Mucosa of stomach (tissue), 1 donor: ENCODE measurements around the gene IVD.

ENCODE experiments used
- H3K27me3 ChIP-seq: one replicate; pipeline ENCODE4 v1.7.0; 2013; ENCODE audit warnings: mild to moderate bottlenecking, low read length; ENCODE audit not compliant: control insufficient read depth, insufficient read depth
- H3K36me3 ChIP-seq: one replicate; pipeline ENCODE4 v1.7.0; 2013; ENCODE audit warnings: low read length; ENCODE audit not compliant: control insufficient read depth, insufficient read depth
- H3K4me1 ChIP-seq: one replicate; pipeline ENCODE4 v1.7.0; 2013; ENCODE audit warnings: mild to moderate bottlenecking, low read length; ENCODE audit not compliant: control insufficient read depth, insufficient read depth
- H3K4me3 ChIP-seq: one replicate; pipeline ENCODE4 v1.7.0; 2013; ENCODE audit warnings: low read length
- H3K9ac ChIP-seq: one replicate; pipeline ENCODE4 v1.7.0; 2013; ENCODE audit warnings: mild to moderate bottlenecking, low read length, moderate library complexity
- H3K9me3 ChIP-seq: one replicate; pipeline ENCODE4 v1.7.0; 2013; ENCODE audit warnings: mild to moderate bottlenecking, low read length, moderate library complexity; ENCODE audit not compliant: control insufficient read depth
- donor health status: Pancreatic carcinoma.

The IVD gene

GRCh38 chr15:40380636-40381035 lies 25.0 kb upstream of the IVD start:
- no peaks in the 10 kb centered on the region for H3K27me3 ChIP-seq
- H3K36me3 ChIP-seq: no peaks in the 10 kb centered on the region
- peaks cover 26% of the 10 kb centered on the region for H3K4me1 ChIP-seq
- no peak overlapping the region for H3K4me3 ChIP-seq
- no peak overlapping the region for H3K9ac ChIP-seq
- no peaks in the 10 kb centered on the region for H3K9me3 ChIP-seq

GRCh38 chr15:40381818-40382529 lies 23.6 kb upstream of the IVD start:
- peaks cover 26% of the 10 kb centered on the region for H3K4me1 ChIP-seq
- no peaks in the 10 kb centered on the region for H3K9me3 ChIP-seq
- H3K27me3 ChIP-seq: no peaks in the 10 kb centered on the region
- no peak overlapping the region for H3K9ac ChIP-seq
- no peaks in the 10 kb centered on the region for H3K36me3 ChIP-seq
- peak overlapping the region; percentile 76 for H3K4me3 ChIP-seq

DNA sequence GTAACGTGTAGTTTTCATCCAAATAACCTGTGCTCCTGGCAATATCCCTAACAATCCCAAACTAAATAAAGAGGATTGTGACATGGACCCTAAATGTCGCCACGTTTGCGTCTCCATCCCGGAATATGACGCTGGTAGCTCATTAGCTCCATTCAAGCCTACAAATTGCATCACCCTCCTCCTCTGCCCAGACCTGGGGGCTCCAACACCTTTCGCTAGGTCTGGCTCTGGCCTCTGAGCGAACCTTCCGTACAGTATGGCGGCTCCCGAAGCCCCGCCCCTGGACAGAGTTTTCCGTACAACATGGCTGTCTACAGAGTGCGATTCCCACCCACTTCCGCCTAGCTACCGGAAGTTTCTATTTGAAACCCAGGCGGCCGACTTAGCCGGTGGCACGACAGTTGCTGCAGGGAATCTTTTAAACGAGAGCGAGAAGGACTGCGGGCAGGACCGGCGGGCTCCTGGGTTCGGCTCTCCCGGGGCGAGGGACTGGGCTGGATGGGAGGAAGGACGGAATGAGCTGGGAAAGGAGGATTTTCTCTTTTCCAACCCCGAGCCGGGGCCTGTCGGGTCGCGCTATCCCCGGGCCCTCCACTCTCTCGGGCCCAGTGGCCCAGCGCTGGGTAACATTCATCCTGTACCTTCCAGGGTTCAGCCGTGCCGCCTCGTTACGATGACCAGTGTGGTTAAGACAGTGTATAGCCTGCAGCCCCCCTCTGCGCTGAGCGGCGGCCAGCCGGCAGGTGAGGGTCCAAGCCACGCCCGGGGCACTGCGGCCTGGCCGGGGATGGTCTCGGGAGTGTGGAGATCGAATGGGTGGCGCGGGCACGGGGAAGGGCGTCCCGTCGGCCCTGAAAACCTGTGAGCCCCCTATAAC lies 22.8 kb upstream of the IVD start, which contains the start of gene KNSTRN:
TSS of gene KNSTRN (plus strand) at position 142 of the 877 bp plus-strand sequence. CDS start at position 257, 115 bp downstream.
- H3K27me3 ChIP-seq: no peaks in the 10 kb centered on the region

DNA sequence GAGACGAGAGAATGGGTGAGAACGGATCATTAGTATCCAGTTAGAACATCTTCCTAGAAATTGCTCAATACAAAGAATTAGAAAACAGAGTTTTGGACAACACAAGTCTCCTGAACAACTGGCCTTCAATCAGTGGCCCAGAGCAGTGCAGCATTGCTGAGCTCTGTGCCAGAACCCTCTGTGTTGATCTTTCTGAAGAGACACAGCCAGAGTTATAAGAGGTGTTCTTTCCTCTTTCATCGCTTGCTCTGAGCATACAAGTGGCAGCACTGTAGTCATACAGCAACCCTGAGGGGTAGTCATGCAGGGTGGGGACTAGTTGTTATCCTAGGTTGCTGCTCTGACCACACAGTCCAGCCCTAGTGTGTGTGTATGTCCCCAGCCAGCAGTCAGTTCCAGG lies 19.1 kb upstream of the IVD start:
- Histone ChIP-seq H3K9ac (no peak overlapping the region), H3K27me3 (no peaks in the 10 kb centered on the region), H3K4me1 (peaks cover 11% of the 10 kb centered on the region), H3K36me3 (no peaks in the 10 kb centered on the region), H3K4me3 (no peak overlapping the region), H3K9me3 (no peaks in the 10 kb centered on the region)

More for the DNA sequence above, 22.8 kb upstream of the IVD start, which contains the start of gene KNSTRN:
- H3K9me3 ChIP-seq: no peaks in the 10 kb centered on the region
- H3K9ac ChIP-seq: peak within 1 kb of the TSS; percentile 82
- H3K4me1 ChIP-seq: peaks cover 26% of the 10 kb centered on the region
- no peaks in the 10 kb centered on the region for H3K36me3 ChIP-seq
- H3K4me3 ChIP-seq: peak within 1 kb of the TSS; percentile 76

DNA sequence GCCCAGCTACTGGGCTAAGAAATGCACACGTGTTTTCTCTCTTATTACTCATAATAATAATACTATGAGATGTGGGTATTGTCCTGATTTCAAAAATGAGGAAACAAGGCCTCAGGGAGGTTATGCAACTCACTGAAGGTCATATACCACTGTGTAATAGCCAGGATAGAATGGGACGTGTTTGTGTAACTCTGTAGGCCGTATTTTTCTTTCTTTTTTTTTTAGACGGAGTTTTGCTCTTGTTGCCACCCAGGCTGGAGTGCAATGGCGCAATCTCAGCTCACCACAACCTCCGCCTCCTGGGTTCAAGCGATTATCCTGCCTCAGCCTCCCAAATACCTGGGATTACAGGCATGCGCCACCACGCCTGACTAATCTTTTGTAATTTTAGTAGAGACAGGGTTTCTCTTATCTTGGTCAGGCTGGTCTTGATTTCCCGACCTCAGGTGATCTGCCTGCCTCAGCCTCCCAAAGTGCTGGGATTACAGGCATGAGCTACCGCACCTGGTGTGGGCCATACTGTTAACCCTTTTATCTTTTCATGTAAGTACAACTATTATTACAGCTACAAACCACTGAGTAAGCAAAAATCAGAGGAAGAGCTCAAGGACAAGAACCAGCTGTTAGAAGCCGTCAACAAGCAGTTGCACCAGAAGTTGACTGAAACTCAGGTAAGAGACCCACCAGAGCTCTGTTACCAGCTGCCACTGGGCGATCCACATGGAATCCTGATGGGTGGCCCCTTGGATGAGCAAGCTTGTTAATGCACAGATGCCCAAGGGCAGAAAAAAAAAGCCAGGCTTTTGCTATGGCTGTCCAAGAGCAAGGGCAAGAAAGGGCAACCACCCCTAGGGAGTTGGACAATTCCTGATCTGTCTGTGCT lies 16.4 kb upstream of the IVD start:
- Histone ChIP-seq H3K36me3 (no peaks in the 10 kb centered on the region), H3K4me1 (no peaks in the 10 kb centered on the region), H3K4me3 (no peak overlapping the region), H3K9me3 (no peaks in the 10 kb centered on the region), H3K9ac (no peak overlapping the region), H3K27me3 (no peaks in the 10 kb centered on the region)

DNA sequence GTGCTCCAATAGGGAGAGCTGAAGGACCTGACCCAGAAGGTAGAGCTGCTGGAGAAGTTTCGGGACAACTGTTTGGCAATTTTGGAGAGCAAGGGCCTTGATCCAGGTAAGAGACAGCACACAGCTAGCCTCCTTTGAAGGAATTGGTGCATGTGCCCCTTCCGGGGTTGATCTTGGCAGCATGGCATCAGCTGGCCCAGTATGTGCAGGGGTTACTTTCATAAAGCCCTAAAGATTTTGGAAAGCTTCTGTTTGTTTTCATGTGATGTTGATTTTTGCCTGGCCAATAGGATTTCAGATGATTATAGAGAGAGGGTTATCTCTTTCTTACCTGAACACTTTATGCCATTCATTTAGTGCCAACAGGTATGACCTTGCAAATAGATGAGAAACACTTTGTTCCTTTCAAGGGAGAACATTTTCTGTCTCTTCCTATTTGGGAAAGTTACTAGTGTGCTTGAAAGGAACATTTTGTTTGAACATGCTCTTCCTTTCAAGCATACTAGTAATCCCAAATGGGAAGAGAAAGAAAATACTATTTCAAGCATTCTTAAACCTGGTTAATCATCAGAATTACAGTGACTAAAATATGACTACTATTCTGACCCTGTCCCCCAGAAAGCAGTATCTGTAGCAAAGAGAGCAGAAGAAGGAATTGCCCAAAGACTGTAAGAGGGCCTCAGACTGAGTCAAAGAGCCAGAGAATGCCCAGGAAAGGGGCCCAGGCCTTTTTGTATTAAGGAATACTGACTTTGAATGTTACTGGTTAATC lies 15.6 kb upstream of the IVD start:
- H3K27me3 ChIP-seq: no peaks in the 10 kb centered on the region
- no peak overlapping the region for H3K4me3 ChIP-seq
- no peaks in the 10 kb centered on the region for H3K4me1 ChIP-seq
- H3K9ac ChIP-seq: no peak overlapping the region
- no peaks in the 10 kb centered on the region for H3K9me3 ChIP-seq
- no peaks in the 10 kb centered on the region for H3K36me3 ChIP-seq

DNA sequence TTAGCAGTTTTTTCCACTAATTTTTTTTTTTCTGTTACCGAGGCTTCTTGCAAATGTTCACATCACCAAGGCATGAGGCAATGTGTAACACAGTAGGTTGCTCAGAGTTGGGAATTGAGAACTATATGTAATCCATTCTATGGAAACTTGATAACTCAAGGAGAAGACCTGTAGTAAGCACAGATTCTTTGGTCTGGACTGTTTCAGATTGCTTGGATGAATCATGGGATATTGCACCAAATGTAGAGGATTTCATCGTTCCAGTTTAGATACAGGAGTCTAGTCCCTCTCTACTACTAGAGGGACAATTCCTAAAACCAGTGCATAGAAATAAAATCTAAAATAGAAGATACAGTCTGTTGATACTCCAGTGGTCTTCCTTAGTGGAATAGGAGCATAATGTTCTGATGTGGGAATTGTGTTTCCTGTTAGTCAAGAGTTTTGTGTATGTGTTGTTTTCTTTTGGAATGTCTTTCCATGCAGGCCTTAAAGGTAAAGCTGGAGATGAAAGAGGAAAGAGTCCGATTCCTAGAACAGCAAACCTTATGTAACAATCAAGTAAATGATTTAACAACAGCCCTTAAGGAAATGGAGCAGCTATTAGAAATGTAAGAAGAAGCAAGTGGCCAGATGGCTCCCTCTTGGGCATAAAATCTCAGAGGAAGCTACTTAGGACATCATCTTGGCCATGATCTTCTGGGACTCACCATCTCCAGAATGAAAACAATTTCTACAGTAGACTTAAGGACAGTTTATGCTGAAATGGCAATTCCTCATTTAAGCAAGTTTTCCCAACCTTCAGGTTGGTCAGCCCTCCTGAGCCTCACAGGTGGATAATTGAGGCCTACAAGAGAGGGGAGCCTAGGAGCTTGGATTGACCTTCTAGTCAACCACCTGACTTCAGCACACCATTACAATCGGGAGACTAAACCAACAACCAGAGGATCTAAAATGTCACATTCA lies 12.3 kb upstream of the IVD start:
- H3K36me3 ChIP-seq: no peaks in the 10 kb centered on the region
- no peaks in the 10 kb centered on the region for H3K9me3 ChIP-seq
- no peak overlapping the region for H3K4me3 ChIP-seq
- no peaks in the 10 kb centered on the region for H3K4me1 ChIP-seq
- H3K9ac ChIP-seq: no peak overlapping the region
- no peaks in the 10 kb centered on the region for H3K27me3 ChIP-seq

DNA sequence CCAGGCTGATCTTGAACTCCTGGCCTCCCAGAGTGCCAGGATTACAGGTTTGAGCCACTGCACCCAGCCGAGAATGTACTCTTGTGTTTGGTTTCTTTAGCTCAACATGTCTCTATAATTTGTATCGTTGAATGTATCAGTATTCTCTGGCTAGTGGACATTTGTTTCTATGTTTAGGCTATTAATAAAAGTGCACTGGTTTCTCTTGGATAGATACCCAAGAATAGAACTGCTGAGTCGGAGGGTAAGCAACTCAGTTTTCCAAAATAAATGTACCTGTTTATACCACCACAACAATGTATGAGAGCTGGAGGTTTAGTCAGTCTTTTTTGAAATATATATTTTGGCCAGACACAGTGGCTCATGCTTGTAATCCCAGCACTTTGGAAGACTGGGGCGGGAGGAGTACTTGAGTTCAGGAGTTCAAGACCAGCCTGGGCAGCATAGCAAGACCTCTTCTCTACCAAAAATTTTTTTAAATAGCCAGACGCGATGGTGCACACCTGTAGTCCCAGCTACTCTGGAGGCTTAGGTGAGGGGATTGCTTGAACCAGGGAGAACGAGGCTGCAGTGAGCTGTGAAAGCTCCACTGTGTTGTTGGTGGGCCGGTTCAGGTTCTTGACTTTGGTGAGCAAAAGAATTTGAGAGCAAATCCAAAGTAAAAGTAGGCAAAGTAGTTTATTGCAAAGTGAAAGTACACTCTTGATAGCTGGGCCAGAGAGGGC lies 7.7 kb upstream of the IVD start:
- no peak overlapping the region for H3K4me3 ChIP-seq
- H3K9ac ChIP-seq: no peak overlapping the region
- no peaks in the 10 kb centered on the region for H3K4me1 ChIP-seq
- no peaks in the 10 kb centered on the region for H3K36me3 ChIP-seq
- no peaks in the 10 kb centered on the region for H3K27me3 ChIP-seq
- H3K9me3 ChIP-seq: no peaks in the 10 kb centered on the region

DNA sequence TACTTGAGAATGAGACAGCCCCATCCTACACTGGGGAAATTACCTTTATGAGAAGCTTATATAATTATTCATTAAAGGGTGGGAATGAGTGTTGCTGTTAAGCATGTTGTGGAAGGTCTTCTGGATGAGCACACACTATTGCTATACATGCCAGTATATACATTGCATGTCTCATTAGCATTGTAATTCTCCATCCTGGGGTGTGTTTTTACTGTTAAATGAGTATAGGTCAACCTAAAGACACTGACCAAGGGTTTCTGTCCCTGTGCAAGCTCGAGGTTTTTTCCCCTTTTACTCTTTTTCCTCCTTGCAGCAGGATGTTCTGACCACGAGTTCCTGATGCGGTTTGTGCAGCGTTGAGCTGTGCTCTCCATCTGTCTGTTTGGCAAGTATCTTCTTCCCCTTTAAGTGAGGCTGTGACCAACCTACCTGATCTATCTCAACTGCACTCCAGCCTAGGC lies 7.2 kb upstream of the IVD start:
- Histone ChIP-seq H3K9me3 (no peaks in the 10 kb centered on the region), H3K36me3 (no peaks in the 10 kb centered on the region), H3K4me3 (no peak overlapping the region), H3K4me1 (no peaks in the 10 kb centered on the region), H3K9ac (no peak overlapping the region), H3K27me3 (no peaks in the 10 kb centered on the region)

DNA sequence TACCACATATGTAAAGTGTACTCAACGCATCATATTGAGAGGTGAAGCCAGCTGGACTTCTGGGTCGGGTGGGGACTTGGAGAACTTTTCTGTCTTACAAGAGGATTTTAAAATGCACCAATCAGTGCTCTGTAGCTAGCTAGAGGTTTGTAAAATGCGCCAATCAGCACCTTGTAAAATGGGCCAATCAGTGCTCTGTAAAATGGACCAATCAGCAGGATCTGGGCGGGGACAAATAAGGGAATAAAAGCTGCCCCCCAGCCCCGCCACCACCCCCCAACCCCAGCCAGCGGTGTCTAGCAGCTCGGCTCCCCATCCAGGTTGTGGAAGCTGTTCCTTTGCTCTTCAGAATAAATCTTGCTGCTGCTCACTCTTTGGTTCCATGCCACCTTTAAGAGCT lies 6.2 kb upstream of the IVD start:
- no peak overlapping the region for H3K4me3 ChIP-seq
- no peak overlapping the region for H3K9ac ChIP-seq
- H3K36me3 ChIP-seq: no peaks in the 10 kb centered on the region
- H3K27me3 ChIP-seq: no peaks in the 10 kb centered on the region
- no peaks in the 10 kb centered on the region for H3K9me3 ChIP-seq
- H3K4me1 ChIP-seq: no peaks in the 10 kb centered on the region
